ENCODE data around the gene TMCC3. TPM values are rescaled to one million over a fixed set of nuclear protein-coding genes. Genes with fewer than 3 reads are reported as not detected.

Gene TMCC3
- total and polyA plus RNA-seq, 9 of the 15 experiments (the other 6 are each of a cell fraction or from before 2014, with no cell fraction given), result not detected

GRCh38 chr12:94623161-94623920 is 27.0 kb downstream of the TMCC3 start (continued):
- TF ChIP-seq, protein P1, sequence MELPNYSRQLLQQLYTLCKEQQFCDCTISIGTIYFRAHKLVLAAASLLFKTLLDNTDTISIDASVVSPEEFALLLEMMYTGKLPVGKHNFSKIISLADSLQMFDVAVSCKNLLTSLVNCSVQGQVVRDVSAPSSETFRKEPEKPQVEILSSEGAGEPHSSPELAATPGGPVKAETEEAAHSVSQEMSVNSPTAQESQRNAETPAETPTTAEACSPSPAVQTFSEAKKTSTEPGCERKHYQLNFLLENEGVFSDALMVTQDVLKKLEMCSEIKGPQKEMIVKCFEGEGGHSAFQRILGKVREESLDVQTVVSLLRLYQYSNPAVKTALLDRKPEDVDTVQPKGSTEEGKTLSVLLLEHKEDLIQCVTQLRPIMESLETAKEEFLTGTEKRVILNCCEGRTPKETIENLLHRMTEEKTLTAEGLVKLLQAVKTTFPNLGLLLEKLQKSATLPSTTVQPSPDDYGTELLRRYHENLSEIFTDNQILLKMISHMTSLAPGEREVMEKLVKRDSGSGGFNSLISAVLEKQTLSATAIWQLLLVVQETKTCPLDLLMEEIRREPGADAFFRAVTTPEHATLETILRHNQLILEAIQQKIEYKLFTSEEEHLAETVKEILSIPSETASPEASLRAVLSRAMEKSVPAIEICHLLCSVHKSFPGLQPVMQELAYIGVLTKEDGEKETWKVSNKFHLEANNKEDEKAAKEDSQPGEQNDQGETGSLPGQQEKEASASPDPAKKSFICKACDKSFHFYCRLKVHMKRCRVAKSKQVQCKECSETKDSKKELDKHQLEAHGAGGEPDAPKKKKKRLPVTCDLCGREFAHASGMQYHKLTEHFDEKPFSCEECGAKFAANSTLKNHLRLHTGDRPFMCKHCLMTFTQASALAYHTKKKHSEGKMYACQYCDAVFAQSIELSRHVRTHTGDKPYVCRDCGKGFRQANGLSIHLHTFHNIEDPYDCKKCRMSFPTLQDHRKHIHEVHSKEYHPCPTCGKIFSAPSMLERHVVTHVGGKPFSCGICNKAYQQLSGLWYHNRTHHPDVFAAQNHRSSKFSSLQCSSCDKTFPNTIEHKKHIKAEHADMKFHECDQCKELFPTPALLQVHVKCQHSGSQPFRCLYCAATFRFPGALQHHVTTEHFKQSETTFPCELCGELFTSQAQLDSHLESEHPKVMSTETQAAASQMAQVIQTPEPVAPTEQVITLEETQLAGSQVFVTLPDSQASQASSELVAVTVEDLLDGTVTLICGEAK (IDR thresholded peaks at IDR 0.05), result no peak
- TF ChIP-seq, protein P1 (CRISPR knock-in tag; IDR thresholded peaks at IDR 0.05), result no peak
- TF ChIP-seq DMBX1 (CRISPR knock-in tag; IDR thresholded peaks at IDR 0.05; ENCODE audit: borderline replicate concordance) (no peak), NCOA4 (IDR thresholded peaks at IDR 0.05; ENCODE audit: partially characterized antibody) (no peak), ZNF217 (CRISPR knock-in tag; IDR thresholded peaks at IDR 0.05) (no peak), SETDB1 (IDR thresholded peaks at IDR 0.05; ENCODE audit: low read length) (no peak), KLF10 (CRISPR knock-in tag; IDR thresholded peaks at IDR 0.05) (no peak), CTBP1 (IDR thresholded peaks at IDR 0.05; ENCODE audit: borderline replicate concordance) (no peak), NFE2 (IDR thresholded peaks at IDR 0.05; ENCODE audit: low read depth) (no peak), USF1 (CRISPR knock-in tag; IDR thresholded peaks at IDR 0.05) (no peak), E2F3 (CRISPR knock-in tag; IDR thresholded peaks at IDR 0.05) (no peak), SAFB (IDR thresholded peaks at IDR 0.05; ENCODE audit: borderline replicate concordance, low read depth, low read length) (no peak)
- TF ChIP-seq, protein P2, sequence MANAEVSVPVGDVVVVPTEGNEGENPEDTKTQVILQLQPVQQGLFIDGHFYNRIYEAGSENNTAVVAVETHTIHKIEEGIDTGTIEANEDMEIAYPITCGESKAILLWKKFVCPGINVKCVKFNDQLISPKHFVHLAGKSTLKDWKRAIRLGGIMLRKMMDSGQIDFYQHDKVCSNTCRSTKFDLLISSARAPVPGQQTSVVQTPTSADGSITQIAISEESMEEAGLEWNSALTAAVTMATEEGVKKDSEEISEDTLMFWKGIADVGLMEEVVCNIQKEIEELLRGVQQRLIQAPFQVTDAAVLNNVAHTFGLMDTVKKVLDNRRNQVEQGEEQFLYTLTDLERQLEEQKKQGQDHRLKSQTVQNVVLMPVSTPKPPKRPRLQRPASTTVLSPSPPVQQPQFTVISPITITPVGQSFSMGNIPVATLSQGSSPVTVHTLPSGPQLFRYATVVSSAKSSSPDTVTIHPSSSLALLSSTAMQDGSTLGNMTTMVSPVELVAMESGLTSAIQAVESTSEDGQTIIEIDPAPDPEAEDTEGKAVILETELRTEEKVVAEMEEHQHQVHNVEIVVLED (CRISPR knock-in tag; IDR thresholded peaks at IDR 0.05), result no peak

Data from K562 (cell line).